ENCODE results near the gene PMVK.

GRCh38 chr1:154877370-154877974 is 59.0 kb downstream of the PMVK start:
- TF ChIP-seq POLR2A (IDR thresholded peaks at IDR 0.05) = no peak
- TF ChIP-seq CTCF (IDR thresholded peaks at IDR 0.05) = no peak
